Limb (tissue), 2 donors: ENCODE results near the gene DHRS1.

ENCODE experiments used
- DNase-seq, 2 donors: peaks; one replicate each; pipeline ENCODE4 v3.0.0-alpha.2; 2016; ENCODE audit errors: extremely low spot score in 2 of 2

The DHRS1 gene

GRCh38 chr14:24309538-24310264, 10.1 kb upstream of the DHRS1 start, which contains the start of gene LTB4R2:
Gene LTB4R2, plus strand, starts transcription at chr14:24310140. Its CDS starts 525 bp downstream, at chr14:24310665.
- no peak for DNase-seq

- DNase-seq, result no peak
These were observed 9.0 kb upstream of the DHRS1 start for GRCh38 chr14:24308342-24309124.

GRCh38 chr14:24307575-24308341, 8.2 kb upstream of the DHRS1 start, which contains the start of gene CIDEB:
Gene CIDEB, minus strand, starts transcription at chr14:24307977. Its CDS starts 119 bp downstream, at chr14:24307858.
- peak; percentile 43 to 70 for DNase-seq

GRCh38 chr14:24307156-24307574, 7.6 kb upstream of the DHRS1 start:
- DNase-seq, result no peak

- no peak for DNase-seq
These were observed 4.4 kb upstream of the DHRS1 start for GRCh38 chr14:24304019-24304387.

- no peak for DNase-seq
These were observed 873 bp upstream of the DHRS1 start for GRCh38 chr14:24300326-24300980.

GRCh38 chr14:24298892-24299254, 707 bp downstream of the DHRS1 start:
- DNase-seq, result no peak

- no peak for DNase-seq
These were observed 2.2 kb downstream of the DHRS1 start for GRCh38 chr14:24297190-24297964.

GRCh38 chr14:24296341-24297157, 3.0 kb downstream of the DHRS1 start:
- peak; percentile 71 to 79 for DNase-seq

- no peak for DNase-seq
These were observed 6.1 kb downstream of the DHRS1 start for GRCh38 chr14:24293525-24293924.

GRCh38 chr14:24292118-24292807, 7.3 kb downstream of the DHRS1 start:
- DNase-seq, result no peak

GRCh38 chr14:24291446-24292117, 8.0 kb downstream of the DHRS1 start:
- DNase-seq, result no peak

- DNase-seq, result no peak
These were observed 8.8 kb downstream of the DHRS1 start for GRCh38 chr14:24290746-24291145.

- DNase-seq, result no peak
These were observed 9.8 kb downstream of the DHRS1 start for GRCh38 chr14:24289649-24290280.

- no peak for DNase-seq
These were observed 12.6 kb downstream of the DHRS1 start for GRCh38 chr14:24286996-24287395.

GRCh38 chr14:24285351-24285750, 14.2 kb downstream of the DHRS1 start:
- no peak for DNase-seq

- DNase-seq, result no peak
These were observed 15.0 kb downstream of the DHRS1 start for GRCh38 chr14:24284501-24285035.
